ENCODE results near the gene CDC42BPA.

- TF ChIP-seq CTCF (IDR thresholded peaks at IDR 0.05; ENCODE audit: extremely low read depth in 1 of 2, insufficient read depth in 1 of 2, low read depth in 1 of 2, low read length in 2 of 2) (no peak), POLR2A (IDR thresholded peaks at IDR 0.05; ENCODE audit: low read depth, low read length) (no peak), GATA2 (IDR thresholded peaks at IDR 0.05; ENCODE audit: insufficient read depth, insufficient read length, low read depth, low read length) (no peak), MAX (IDR thresholded peaks at IDR 0.05; ENCODE audit: insufficient read depth, insufficient read length) (no peak), POLR2AphosphoS5 (IDR thresholded peaks at IDR 0.05; ENCODE audit: insufficient read depth, low read depth, low read length) (no peak)
Observed at GRCh38 chr1:227166559-227166958, 151.7 kb downstream of the CDC42BPA start.

Measured in endothelial cell of umbilical vein (primary cell).